Kidney glomerular epithelial cell (primary cell): ENCODE data around the gene IL23R.

ENCODE experiments used
- DNase-seq: peaks from one replicate; lab custom pipeline; 2025; lab: John Stamatoyannopoulos, UW

The IL23R gene

DNA sequence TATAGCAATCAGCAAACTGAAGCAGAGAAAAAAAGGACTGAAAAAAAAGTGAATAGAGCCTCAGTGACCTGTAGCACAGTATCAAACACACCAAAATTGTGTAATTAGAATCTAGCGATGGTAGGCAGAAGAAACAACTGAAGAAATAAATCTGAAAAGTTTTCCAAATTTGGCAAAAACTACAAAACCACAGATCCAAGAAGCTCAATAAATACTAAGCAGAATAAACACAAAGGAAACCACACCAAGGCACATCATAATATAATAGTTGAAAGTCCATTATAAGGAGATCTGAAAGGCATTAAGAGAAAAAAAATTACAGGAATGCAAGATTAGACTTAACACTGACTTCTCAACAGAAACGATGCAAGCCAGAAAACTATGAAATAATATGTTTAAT, 134.3 kb downstream of the IL23R start:
- DNase-seq: no peak

GRCh38 chr1:67304023-67304422, 137.8 kb downstream of the IL23R start:
- no peak for DNase-seq

GRCh38 chr1:67306547-67306946, 140.3 kb downstream of the IL23R start:
- DNase-seq: no peak

DNA sequence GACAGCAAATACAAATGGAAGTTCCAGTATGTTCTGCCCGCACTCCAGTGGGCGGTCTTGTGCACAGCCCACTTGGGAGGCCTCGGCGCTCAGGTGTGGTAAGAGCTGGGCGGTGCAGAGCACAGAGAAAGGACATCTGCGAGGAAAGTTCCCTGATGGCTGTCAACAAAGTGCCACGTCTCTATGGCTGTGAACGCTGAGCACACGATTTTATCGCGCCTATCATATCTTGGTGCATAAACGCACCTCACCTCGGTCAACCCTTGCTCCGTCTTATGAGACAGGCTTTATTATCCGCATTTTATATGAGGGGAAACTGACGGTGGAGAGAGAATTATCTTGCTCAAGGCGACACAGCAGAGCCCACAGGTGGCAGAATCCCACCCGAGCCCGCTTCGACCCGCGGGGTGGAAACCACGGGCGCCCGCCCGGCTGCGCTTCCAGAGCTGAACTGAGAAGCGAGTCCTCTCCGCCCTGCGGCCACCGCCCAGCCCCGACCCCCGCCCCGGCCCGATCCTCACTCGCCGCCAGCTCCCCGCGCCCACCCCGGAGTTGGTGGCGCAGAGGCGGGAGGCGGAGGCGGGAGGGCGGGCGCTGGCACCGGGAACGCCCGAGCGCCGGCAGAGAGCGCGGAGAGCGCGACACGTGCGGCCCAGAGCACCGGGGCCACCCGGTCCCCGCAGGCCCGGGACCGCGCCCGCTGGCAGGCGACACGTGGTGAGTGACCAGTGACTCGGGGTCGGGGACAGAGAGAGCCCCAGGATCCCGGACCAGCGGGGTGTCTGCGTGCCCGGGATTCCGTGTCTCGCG, 141.2 kb downstream of the IL23R start, which contains the start of gene IL12RB2:
IL12RB2 (plus strand) TSS at position 623 of the 810 bp plus-strand sequence. CDS start 12,496 bp downstream, outside the sequence.
- no peak for DNase-seq

- no peak for DNase-seq
These were observed 141.9 kb downstream of the IL23R start for GRCh38 chr1:67308136-67308535.
